Measurements from ENCODE around the gene PKD1L1.
"Not testable (repeated sequence)": the region's sequence is repeated elsewhere in the genome, so short reads cannot be mapped to it uniquely, and the experiment has no call there.

PKD1L1 gene

DNA sequence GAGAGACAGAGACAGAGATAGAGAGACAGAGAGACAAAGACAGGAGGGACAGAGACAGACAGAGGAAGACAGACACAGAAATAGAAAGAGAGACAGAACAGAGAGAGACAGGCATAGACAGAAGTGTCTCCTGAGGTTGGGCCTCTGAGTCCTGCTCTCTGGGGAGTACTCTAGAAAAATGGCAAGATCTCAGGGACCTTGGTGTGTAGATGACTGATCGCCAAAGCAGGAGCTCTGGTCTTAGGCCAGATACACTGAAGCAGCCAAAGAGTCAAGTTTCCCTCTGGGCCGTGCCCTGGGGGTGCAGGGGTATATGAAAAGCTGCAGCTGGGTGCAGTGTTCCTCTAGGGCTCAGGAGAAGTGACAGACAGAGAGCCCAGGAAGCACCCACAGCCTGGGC lies 189.7 kb downstream of the PKD1L1 start:
- DNase-seq, result no peak

GRCh38 chr7:47757921-47758411 lies 190.3 kb downstream of the PKD1L1 start:
- no peak for DNase-seq

DNA sequence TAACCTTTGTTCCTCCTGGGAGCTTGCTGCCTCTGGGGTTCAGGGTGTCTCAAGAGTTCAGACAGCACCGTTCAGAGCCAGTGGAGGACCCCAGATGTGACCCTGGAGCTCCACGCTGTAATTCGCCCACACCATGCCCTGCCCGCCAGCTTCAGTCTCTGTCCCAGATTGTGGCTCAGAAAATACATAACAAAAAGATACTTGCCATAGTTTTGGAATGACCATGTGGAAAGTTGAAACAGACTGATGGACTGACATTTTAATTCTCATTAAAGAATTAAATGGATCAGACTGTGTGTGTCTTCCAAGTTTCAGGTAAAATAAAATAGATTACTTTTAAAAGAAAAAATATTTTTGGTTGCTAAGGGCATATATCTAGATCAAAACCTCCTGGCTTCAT lies 191.6 kb downstream of the PKD1L1 start:
- DNase-seq, result no peak

DNA sequence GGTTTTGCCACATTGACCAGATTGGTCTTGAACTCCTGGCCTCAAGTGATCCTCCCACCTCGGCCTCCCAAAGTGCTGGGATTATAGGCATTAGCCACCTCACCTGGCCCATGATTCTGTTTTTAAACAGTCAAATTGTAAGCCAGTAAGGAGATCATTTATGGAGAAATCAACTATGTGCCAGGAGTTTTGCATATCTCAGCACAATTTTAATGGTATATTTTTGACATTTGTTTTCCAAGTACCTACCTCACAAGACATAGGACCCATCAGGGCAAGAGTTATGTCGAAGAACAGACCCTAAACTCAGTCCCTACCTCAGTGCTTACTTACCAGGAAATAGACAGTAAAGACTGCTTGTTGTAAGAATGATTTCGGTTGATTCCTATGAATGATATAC lies 193.0 kb downstream of the PKD1L1 start:
- no peak for DNase-seq

- DNase-seq, result not testable (repeated sequence)
Observed at GRCh38 chr7:47751724-47752123, 196.5 kb downstream of the PKD1L1 start.

GRCh38 chr7:47751043-47751442 lies 197.2 kb downstream of the PKD1L1 start:
- no peak for DNase-seq

- no peak for DNase-seq
Observed at GRCh38 chr7:47748041-47748440, 200.2 kb downstream of the PKD1L1 start.

DNA sequence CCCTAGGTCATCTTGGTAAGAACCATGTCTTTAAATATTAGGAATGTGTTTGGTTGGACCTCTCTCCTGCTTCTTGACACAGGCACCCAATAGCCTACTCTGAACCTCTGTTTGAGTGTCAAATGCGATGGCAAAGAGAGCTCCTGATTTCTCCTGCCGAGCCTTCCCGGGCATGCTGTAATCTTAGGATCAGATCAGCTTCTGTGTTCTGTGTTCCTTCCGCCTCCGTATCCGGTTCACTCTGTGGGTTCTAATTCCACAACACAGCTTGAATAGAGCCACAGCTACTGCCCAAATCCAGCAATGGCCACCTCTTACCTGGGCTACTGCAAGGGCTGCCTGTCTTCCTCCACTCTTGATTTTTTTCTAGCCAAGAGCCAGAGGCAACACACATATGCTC lies 201.1 kb downstream of the PKD1L1 start:
- DNase-seq, result no peak

GRCh38 chr7:47746468-47746867 lies 201.8 kb downstream of the PKD1L1 start:
- no peak for DNase-seq

DNA sequence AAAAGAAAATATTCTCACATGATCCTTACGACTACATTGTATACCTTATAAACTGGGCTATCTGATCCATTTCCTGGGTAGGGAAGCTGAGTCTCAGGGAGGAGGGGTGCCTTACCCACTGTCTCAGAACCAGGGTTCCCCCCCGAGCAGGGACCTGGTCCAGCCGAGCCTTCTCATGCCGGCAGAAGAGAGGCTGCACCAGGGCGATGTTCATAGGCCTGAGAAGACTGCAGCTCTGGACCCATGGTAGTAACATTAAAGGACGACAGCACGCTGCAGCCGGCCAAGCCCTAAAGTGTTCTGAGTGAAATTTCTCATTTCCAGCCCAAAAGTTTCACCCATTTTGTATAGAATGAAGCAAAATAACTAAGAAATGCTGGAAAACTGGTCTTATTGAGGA lies 203.4 kb downstream of the PKD1L1 start:
- no peak for DNase-seq

- no peak for DNase-seq
Observed at GRCh38 chr7:47743965-47744591, 204.2 kb downstream of the PKD1L1 start.

DNA sequence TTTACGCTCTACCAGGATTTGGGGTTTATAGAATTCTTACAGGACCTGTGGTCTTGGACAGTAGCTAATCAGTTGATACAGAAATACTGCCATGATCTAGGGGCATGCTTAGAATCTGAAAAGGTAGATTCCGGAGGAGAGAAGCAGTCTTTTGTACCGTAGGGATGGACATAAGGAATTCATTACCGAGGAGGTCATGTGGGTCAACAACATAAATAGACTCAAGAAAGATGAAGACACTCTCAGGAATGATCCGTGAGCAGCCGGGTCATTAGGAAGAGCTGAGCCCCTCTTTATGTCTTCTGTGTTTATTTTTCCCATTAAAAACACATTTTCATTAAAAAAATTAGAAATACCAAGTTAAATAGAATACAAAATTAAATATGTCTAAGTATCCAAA lies 206.3 kb downstream of the PKD1L1 start:
- DNase-seq, result no peak

- DNase-seq, result no peak
Observed at GRCh38 chr7:47739891-47740290, 208.4 kb downstream of the PKD1L1 start.

DNA sequence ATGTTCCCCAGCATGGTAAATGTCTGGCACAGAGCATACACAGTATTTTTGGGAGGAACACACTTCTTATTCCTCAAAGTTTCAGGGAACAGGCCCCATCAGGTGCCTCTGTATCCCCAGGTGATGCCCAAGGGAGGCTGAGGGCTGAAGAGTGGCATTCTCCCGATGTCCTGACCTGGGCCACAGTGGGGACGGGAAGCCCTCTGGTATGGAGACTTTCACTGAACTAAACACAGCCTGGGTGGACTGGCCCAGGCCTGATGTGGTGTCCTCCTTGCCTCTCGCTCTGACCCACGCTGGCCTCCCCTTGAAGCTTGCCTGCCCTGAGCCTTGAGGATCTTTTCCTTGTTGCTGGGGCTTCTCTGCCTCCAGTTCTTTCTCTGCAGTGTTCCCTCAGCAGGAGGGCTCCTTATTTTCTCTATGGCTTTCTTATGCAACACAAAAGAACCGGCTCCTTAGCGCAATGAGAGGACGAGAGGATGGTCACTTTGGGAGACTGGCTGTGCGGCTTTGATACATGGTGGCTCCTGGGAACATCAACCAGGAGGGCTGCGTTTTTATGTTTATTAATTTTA lies 208.9 kb downstream of the PKD1L1 start:
- DNase-seq, result no peak

- no peak for DNase-seq
Observed at GRCh38 chr7:47738563-47739166, 209.6 kb downstream of the PKD1L1 start.

DNA sequence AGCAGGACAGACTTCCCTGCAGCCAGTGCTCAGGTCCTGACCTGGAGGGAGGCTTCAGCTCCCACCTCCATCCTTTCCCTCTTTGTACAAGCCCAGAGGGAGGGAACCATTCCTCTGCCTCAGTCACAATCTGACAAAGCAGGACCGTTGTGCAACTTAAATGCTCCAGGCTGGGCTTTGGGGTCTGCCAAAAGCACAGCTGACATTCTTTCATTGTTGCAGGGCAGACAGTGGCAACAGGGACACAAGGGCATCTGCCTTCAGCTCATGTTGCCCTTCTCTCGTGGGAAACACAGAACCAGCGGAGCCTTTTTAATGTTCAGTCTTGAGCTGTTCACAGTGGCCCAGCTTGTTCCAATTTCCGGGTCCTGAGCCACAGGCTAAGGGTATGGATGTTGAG lies 210.7 kb downstream of the PKD1L1 start:
- no peak for DNase-seq

- DNase-seq, result no peak
Observed at GRCh38 chr7:47735431-47736345, 212.6 kb downstream of the PKD1L1 start.

- no peak for DNase-seq
Observed at GRCh38 chr7:47734949-47735291, 213.3 kb downstream of the PKD1L1 start.

- no peak for DNase-seq
Observed at GRCh38 chr7:47734287-47734948, 213.8 kb downstream of the PKD1L1 start.

- DNase-seq, result no peak
Observed at GRCh38 chr7:47730142-47730541, 218.1 kb downstream of the PKD1L1 start.

DNA sequence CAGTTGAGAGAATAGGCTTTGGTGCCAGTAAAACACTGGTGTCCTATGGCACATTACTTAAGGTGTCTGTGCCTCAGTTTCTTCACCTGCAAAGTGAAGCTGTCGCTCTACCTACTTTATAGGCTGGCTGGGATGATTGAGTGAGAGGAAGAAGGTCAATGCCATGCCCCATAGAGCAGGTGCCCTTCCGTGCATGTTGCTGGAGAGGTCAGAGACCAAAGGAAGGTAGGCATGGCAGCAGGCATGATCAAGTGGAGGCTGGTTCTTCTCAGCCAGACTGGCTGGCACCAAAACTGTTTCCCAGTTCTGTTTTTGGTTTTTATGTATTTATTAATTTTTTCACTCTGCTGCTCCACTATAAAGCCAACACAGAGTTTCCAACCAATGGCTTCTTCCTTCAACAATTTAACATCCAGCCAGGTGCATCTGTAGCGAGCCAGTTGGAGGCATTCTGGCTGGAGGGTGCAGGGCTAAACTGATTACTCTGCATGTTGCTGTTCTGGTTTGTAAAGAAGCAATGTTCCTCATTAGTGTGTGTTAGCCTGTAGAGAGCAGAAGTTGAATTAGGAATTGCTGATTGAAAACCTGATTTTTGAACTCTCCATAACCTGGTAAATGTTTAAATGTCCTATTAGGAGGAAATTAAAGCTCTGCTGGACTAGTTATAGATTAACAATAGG lies 222.1 kb downstream of the PKD1L1 start:
- DNase-seq, result no peak

GRCh38 chr7:47725031-47725780 lies 223.1 kb downstream of the PKD1L1 start:
- DNase-seq, result no peak
